Hepatocyte (in vitro differentiated cells): ENCODE measurements around the gene TBC1D4. TPM values are rescaled to one million over a fixed set of nuclear protein-coding genes. Genes with fewer than 3 reads are reported as not detected.

Experiments used
- DNase-seq: peaks from one replicate; pipeline ENCODE4 v3.0.0-alpha.2; 2016; ENCODE audit warnings: low spot score
- H2AFZ ChIP-seq: fragments of 200-600 bp; sonication (generic); 2 replicates; pipeline ENCODE4 v1.6.0; 2016; ENCODE audit warnings: antibody characterized with exemption, mild to moderate bottlenecking
- H3K27ac ChIP-seq: fragments of 200-600 bp; sonication (generic); 2 replicates; pipeline ENCODE4 v1.5.1; 2016; ENCODE audit warnings: mild to moderate bottlenecking
- H3K27me3 ChIP-seq: fragments of 200-600 bp; sonication (generic); 2 replicates; pipeline ENCODE4 v1.6.1; 2016
- H3K36me3 ChIP-seq: fragments of 200-600 bp; sonication (generic); replicated peaks from 2 replicates; pipeline ENCODE4 v1.5.1; 2016; ENCODE audit warnings: low read depth; ENCODE audit not compliant: insufficient read depth
- H3K4me1 ChIP-seq: fragments of 200-600 bp; sonication (generic); 2 replicates; pipeline ENCODE4 v1.5.1; 2016; ENCODE audit warnings: mild to moderate bottlenecking, moderate library complexity; ENCODE audit not compliant: insufficient read depth
- H3K4me2 ChIP-seq: fragments of 200-600 bp; sonication (generic); 2 replicates; pipeline ENCODE4 v1.6.0; 2016
- H3K4me3 ChIP-seq: fragments of 200-600 bp; sonication (generic); 2 replicates; pipeline ENCODE4 v1.5.1; 2016; ENCODE audit warnings: mild to moderate bottlenecking
- H3K79me2 ChIP-seq: fragments of 200-600 bp; sonication (generic); 2 replicates; pipeline ENCODE4 v1.6.0; 2017; ENCODE audit warnings: mild to moderate bottlenecking
- H3K9me2 ChIP-seq: fragments of 200-600 bp; sonication (generic); replicated peaks from 2 replicates; pipeline ENCODE4 v1.6.0; 2017; ENCODE audit warnings: mild to moderate bottlenecking; ENCODE audit not compliant: insufficient read depth
- H3K9me3 ChIP-seq: fragments of 200-600 bp; sonication (generic); 2 replicates; pipeline ENCODE4 v1.5.1; 2016; ENCODE audit warnings: low read depth, mild to moderate bottlenecking
- H4K20me1 ChIP-seq: fragments of 200-600 bp; sonication (generic); 2 replicates; pipeline ENCODE4 v1.6.0; 2016; ENCODE audit warnings: mild to moderate bottlenecking; ENCODE audit not compliant: insufficient read depth, poor library complexity, severe bottlenecking
- CTCF ChIP-seq: fragments of 200-600 bp; sonication (generic); IDR thresholded peaks from 2 replicates; pipeline ENCODE4 v1.5.1; 2016; ENCODE audit warnings: antibody characterized with exemption, mild to moderate bottlenecking; ENCODE audit not compliant: poor library complexity
- EZH2 ChIP-seq: fragments of 200-600 bp; sonication (generic); IDR thresholded peaks from 2 replicates; pipeline ENCODE4 v1.6.1; 2016; ENCODE audit warnings: antibody characterized with exemption, mild to moderate bottlenecking, borderline replicate concordance
- EZH2phosphoT487 ChIP-seq: fragments of 200-600 bp; sonication (generic); IDR thresholded peaks from one replicate; pipeline ENCODE4 v1.6.1; 2018; ENCODE audit warnings: antibody characterized with exemption, mild to moderate bottlenecking, low read depth, moderate library complexity; ENCODE audit not compliant: unreplicated experiment, severe bottlenecking
- WGBS: methylation state at CpG from one replicate; pipeline ENCODE4 v1.1.6; 2016; ENCODE audit warnings: low lambda C conversion rate; ENCODE audit errors: missing lambda C conversion rate; 5-methylcytosine and 5-hydroxymethylcytosine counted together
- polyA plus RNA-seq: library from polyadenylated mRNA; unstranded; fragments of >200 nt; fragmentation: Nextera tagmentation; extraction: Ambion mirVana; gene quantifications from 2 replicates; pipeline ENCODE4 v1.2.1, GENCODE V29; 2016
- total RNA-seq: library from RNA; depleted of rRNA; stranded (reverse); fragments of >200 nt; gene quantifications from 2 replicates; pipeline ENCODE4 v1.2.3, GENCODE V29; 2014

TBC1D4 gene
- total and polyA plus RNA-seq, 2 experiments from 2014 or later, result 7.6 to 17.1 TPM

GRCh38 chr13:75372517-75372916 lies 109.5 kb downstream of the TBC1D4 start:
- H3K4me2 ChIP-seq, result no peak overlapping the region
- H3K9me3 ChIP-seq, result no peaks in the 10 kb centered on the region
- peak; percentile 62 for DNase-seq
- H4K20me1 ChIP-seq, result no peaks in the 10 kb centered on the region
- peaks cover 9% of the 10 kb centered on the region for H3K4me1 ChIP-seq
- H3K36me3 ChIP-seq, result no peaks in the 10 kb centered on the region
- H2AFZ ChIP-seq, result no peak overlapping the region
- H3K79me2 ChIP-seq, result peaks cover 4% of the 10 kb centered on the region
- 14% methylated on average over 1 of the region's 1 CpG for WGBS
- H3K4me3 ChIP-seq, result no peak overlapping the region
- no peaks in the 10 kb centered on the region for H3K9me2 ChIP-seq
- peak; percentile 79 for TF ChIP-seq CTCF
- no peak for TF ChIP-seq EZH2
- no peak for TF ChIP-seq EZH2phosphoT487
- H3K27ac ChIP-seq, result no peak overlapping the region
- no peaks in the 10 kb centered on the region for H3K27me3 ChIP-seq

- no peaks in the 10 kb centered on the region for H4K20me1 ChIP-seq
- peaks cover 9% of the 10 kb centered on the region for H3K4me1 ChIP-seq
- H3K4me3 ChIP-seq, result no peak overlapping the region
- no peaks in the 10 kb centered on the region for H3K27me3 ChIP-seq
- no peaks in the 10 kb centered on the region for H3K9me2 ChIP-seq
- peaks cover 4% of the 10 kb centered on the region for H3K79me2 ChIP-seq
- H3K36me3 ChIP-seq, result no peaks in the 10 kb centered on the region
- no peak overlapping the region for H3K4me2 ChIP-seq
- H2AFZ ChIP-seq, result no peak overlapping the region
- TF ChIP-seq EZH2phosphoT487 (no peak), EZH2 (no peak), CTCF (no peak)
- DNase-seq, result no peak
- H3K9me3 ChIP-seq, result no peaks in the 10 kb centered on the region
- H3K27ac ChIP-seq, result no peak overlapping the region
Measured at GRCh38 chr13:75371203-75371602, 110.8 kb downstream of the TBC1D4 start.

- no peak overlapping the region for H3K4me2 ChIP-seq
- no peak overlapping the region for H3K27ac ChIP-seq
- TF ChIP-seq CTCF (no peak), EZH2 (no peak), EZH2phosphoT487 (no peak)
- H3K79me2 ChIP-seq, result peaks cover 6% of the 10 kb centered on the region
- H4K20me1 ChIP-seq, result no peaks in the 10 kb centered on the region
- H3K4me3 ChIP-seq, result no peak overlapping the region
- H3K27me3 ChIP-seq, result no peaks in the 10 kb centered on the region
- DNase-seq, result no peak
- no peaks in the 10 kb centered on the region for H3K9me2 ChIP-seq
- H3K9me3 ChIP-seq, result no peaks in the 10 kb centered on the region
- H2AFZ ChIP-seq, result no peak overlapping the region
- H3K36me3 ChIP-seq, result no peaks in the 10 kb centered on the region
- WGBS, result 71% methylated on average over 1 of the region's 1 CpG
- peaks cover 9% of the 10 kb centered on the region for H3K4me1 ChIP-seq
Measured at GRCh38 chr13:75370774-75371173, 111.2 kb downstream of the TBC1D4 start.

- H3K4me2 ChIP-seq, result no peak overlapping the region
- peaks cover 4% of the 10 kb centered on the region for H3K79me2 ChIP-seq
- no peak overlapping the region for H2AFZ ChIP-seq
- no peak for TF ChIP-seq CTCF
- TF ChIP-seq EZH2phosphoT487, result no peak
- no peak for TF ChIP-seq EZH2
- H3K27ac ChIP-seq, result no peak overlapping the region
- no peaks in the 10 kb centered on the region for H3K9me3 ChIP-seq
- H3K27me3 ChIP-seq, result no peaks in the 10 kb centered on the region
- 83% methylated on average over 3 of the region's 3 CpGs for WGBS
- H3K4me1 ChIP-seq, result peaks cover 9% of the 10 kb centered on the region
- H3K9me2 ChIP-seq, result no peaks in the 10 kb centered on the region
- no peaks in the 10 kb centered on the region for H3K36me3 ChIP-seq
- no peak overlapping the region for H3K4me3 ChIP-seq
- no peaks in the 10 kb centered on the region for H4K20me1 ChIP-seq
- DNase-seq, result no peak
Measured at GRCh38 chr13:75369981-75370380, 112.0 kb downstream of the TBC1D4 start.
